Measurements from ENCODE around the gene FCHSD1. TPM values are rescaled to one million over a fixed set of nuclear protein-coding genes. Genes with fewer than 3 reads are reported as not detected.

The FCHSD1 gene
- total RNA-seq = 0.82 TPM

- no peak for FAIRE-seq
- peak; percentile 89 to 99 for DNase-seq (ENCODE audit: low spot score in 2 of 2)
These were observed at the start of gene FCHSD1 for GRCh38 chr5:141650851-141651727. Gene FCHSD1 (minus strand): TSS chr5:141651418. CDS start chr5:141651368, 50 bp downstream.

DNA sequence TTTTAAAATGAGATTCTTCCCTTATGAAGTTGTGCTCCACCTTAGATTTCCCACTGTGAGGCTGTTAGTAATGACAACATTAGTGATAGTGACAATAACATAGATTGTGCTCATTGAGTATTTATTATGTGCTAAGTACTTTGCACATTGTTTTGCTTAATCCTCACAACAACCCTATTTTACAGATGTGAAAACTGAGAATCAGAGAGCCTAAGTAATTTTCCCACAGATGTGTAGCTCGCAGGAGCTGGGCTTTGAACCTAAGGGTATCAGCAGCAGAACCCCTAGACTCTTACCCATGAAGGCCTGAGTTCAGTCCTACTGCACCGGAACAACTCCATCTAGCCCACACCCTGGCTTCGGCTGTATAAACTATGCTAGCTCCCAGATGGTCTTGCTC, 46.4 kb upstream of the FCHSD1 start:
- FAIRE-seq = no peak

GRCh38 chr5:141696431-141696830, 45.2 kb upstream of the FCHSD1 start:
- DNase-seq (ENCODE audit: low spot score in 2 of 2) = no peak
- FAIRE-seq = no peak

More for the DNA sequence above, 46.4 kb upstream of the FCHSD1 start:
- DNase-seq (ENCODE audit: low spot score in 2 of 2) = no peak

DNA sequence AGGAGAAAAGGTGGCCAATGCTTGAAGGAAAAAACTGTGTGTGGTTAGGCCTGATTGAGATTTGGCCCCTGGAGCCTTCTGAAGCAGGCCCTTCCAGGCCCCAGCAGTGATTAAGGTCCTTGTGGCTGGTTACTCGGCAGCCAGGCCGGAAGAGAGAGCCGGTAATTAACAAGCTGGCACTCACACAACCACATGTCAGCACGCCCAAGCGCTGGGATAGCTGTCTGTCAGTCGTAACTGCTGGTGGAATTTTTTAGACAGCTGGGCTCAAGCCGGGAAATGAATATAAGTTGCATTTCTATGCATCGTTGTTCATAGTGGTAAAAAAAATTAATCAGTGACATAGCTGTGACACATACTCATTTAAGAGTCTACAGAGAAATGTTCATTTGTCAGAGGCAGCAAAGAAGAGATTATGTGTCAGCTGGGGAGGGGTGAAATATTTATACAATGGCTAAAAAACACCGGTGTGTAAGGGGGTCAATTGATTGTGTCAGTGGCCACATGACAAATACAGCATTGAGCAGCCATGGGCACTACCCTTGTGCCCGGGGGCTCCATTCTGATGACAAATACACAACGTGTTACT, 44.5 kb upstream of the FCHSD1 start:
- FAIRE-seq = no peak
- no peak for DNase-seq (ENCODE audit: low spot score in 2 of 2)

DNA sequence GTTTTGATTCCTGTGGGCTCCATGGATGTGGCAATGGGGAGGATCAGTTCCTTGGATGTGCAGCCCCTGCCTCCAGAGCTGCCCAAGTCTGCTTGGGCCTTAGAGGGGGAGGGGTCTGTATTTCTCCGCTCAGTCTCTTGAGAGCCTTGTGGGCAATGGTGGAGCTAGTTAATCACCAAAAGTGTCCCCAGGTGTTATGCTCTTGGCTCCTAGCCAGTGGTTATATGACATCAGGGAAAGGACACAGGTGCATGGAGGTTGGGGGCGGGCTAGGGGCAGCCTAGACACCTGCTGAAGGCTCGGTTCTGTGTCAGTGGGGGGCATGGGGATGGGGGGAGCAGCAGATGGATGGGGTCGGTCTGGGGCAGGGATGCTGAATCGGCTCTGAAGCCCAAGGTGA, 43.3 kb upstream of the FCHSD1 start:
- DNase-seq (ENCODE audit: low spot score in 2 of 2) = no peak
- no peak for FAIRE-seq

- DNase-seq (ENCODE audit: low spot score in 2 of 2) (no peak), FAIRE-seq (no peak)
These were observed 41.9 kb upstream of the FCHSD1 start for GRCh38 chr5:141692919-141693725.

DNA sequence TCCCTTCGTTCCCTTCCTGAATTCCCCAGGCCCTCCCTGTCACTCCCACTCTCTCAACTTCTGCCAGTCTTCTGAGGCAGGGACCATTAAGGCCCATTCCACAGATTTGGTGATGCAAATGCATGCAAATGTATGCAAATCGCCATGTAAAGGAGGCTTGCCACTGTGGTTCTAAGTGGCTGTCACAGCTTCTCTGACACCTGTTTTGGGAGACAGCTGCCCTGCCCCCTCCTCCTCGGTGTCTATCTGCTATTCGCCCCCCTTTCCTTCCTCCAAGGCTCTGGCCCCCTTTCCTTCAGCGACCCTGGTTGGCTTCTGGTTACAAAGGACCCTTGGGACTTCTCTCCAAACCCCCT, 41.3 kb upstream of the FCHSD1 start:
- no peak for FAIRE-seq
- DNase-seq (ENCODE audit: low spot score in 2 of 2) = no peak

- no peak for FAIRE-seq
- DNase-seq (ENCODE audit: low spot score in 2 of 2) = peak; percentile 72 to 84
These were observed 40.8 kb upstream of the FCHSD1 start for GRCh38 chr5:141691867-141692532.

DNA sequence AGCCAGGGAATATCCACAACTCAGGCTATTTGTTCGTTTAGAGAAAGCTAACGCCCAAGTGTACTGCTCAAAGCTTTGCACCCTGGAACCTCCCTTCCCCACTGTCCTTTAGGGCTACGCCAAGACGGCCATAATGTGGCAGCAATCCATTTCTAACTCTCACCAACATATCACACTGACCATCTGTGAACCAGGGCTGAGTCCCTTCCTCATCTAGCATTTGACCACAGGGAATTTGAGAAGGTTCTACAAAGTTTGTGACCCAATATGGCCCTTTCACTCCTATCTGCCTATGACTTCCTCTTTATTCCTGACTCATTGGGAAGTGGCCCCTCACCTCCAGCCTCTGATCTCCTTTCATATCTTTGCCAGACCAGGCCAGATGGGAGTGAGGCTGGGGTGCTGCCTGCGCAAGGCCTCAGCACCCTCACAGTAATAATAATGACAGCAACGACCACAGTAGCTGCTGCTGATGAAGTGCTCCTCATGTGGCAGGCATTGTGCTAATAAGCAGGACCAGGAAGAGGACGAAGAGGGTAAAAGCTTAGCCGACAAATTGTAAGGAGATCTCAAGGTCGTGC, 40.2 kb upstream of the FCHSD1 start:
- no peak for DNase-seq (ENCODE audit: low spot score in 2 of 2)
- no peak for FAIRE-seq

DNA sequence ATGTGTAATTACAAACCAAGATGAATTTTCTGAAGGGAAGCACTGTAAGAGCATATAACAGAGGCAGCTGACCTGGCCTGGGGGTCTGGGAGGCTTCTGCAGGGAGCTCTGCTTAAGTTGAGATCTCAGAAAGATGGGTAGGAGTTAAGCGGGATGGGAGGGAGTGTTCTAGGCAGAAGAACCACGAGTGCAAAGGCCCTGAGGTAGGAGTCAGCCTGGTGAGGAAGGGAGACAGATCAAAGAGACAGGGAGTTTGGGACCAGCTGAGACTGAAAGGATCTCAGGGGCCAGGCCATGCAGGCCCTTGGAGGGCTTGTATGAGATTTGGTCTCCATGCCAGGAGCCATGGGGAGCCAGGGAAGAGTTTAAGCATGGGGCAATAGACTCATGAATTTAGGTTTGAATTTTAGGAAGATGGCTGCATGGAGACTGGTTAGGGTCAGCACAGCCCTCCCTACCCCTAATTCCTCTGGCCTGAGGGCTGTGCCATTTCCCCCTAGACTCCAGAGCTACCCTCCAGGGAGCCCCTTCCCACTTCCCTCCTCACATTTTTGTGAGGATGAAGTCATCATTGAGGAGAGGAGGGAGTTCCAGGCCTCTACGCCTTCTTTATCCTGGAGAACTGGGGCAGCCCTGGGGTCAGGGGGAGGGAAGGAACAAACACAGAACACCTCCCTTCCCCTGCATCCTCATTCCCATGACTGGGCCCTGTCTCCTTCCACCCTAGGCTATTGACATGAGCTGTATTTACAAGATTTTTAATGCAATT, 35.6 kb upstream of the FCHSD1 start:
- no peak for FAIRE-seq
- no peak for DNase-seq (ENCODE audit: low spot score in 2 of 2)

DNA sequence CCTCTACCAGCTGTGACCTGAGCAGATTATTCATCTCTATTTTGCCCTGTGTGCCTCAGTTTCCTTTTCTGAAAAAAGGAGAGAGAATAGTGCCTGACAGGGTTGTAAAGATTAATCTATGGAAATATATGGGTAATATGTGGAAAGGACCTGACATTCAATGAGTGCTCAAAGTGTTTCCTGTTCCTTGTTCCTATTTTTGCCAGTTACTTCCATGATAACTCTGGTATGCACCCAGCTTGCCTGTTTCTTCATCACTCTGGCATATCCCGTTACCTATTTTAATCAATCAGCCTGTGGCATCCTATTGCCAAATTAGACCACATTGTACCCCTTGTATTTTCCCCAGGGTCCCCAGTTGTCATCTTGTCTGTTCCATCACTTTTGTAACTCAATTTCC, 34.4 kb upstream of the FCHSD1 start:
- FAIRE-seq = no peak

DNA sequence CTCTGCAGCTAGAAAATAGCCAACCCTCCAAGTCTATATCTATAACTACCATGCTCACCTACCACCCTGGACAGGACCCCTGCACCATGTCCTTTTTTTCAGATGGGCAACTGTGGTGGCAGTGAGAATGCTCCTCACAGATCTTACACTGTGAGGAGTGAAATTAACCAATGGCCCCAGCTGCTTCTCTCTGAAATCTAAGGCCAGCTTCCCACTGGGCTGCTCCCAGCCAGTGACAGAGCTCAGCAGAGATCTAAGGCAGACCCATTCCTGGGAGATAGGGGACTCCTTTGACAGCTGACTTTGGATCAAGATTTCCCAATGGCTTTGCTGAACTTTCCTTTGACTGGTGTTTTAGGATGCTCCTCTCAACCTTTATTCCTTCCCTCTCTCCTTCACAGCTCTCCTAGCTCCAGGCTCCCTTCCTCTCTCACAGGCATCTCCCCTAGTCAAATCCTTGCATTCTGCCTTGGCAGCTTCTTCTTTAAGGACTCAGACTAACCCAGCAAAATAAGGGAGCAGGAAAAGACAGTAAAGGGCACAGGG, 32.5 kb upstream of the FCHSD1 start:
- FAIRE-seq (no peak), DNase-seq (ENCODE audit: low spot score in 2 of 2) (no peak)

More for the DNA sequence above, 34.4 kb upstream of the FCHSD1 start:
- DNase-seq (ENCODE audit: low spot score in 2 of 2) = no peak

DNA sequence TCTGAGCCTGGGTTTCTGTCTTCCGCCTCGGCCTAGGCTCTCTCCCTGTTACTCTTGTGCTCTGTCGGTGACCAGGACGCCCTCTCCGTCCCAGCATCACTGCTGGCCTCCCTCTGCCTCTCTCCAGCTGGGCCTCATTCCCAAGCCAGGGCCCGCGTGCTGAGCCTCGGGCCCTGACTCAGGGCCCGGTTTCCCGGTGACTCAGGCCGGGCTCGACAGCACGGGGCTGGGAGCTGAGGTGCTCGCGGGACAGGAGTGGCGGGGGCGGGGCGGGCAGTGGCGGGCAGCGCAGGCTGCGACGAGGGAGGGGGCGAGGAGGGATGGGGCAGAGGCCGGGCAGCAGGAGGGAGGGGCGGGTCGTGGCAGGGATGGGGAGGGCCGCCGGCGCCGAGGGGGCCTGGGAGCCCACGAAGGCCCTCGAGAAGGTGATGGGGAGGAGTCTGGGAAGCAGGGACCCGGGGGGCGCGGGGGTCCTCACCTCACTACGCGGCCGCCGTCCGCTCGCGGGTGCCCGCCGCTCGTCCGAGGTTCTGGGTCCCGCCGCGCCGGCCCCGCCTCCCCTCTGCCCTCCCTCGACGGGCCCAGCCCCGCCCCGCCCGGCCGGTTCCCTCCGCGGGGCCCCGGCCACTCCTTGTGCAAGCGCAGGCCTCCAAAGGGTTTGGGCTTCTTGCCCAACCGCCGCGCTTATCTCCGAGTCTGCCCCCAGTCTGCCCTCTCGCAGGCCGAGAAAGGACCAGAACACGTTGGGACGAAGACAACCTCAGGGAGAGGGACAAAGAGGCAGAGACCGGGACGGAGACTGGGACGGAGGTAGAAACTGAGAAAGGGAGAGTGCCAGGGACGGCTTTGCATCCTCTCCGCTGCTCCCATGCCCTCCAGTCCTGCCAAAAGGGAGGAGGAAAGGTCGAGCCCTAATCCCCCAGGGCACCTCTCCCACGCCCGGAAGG, 30.8 kb upstream of the FCHSD1 start, which contains the start of gene ARAP3:
Gene ARAP3, minus strand, starts transcription at position 536 of the 947 bp plus-strand sequence. CDS start 1,744 bp downstream, outside the sequence.
- DNase-seq (ENCODE audit: low spot score in 2 of 2) (peak in 1 of 2 donors; percentile 68), FAIRE-seq (no peak)

DNA sequence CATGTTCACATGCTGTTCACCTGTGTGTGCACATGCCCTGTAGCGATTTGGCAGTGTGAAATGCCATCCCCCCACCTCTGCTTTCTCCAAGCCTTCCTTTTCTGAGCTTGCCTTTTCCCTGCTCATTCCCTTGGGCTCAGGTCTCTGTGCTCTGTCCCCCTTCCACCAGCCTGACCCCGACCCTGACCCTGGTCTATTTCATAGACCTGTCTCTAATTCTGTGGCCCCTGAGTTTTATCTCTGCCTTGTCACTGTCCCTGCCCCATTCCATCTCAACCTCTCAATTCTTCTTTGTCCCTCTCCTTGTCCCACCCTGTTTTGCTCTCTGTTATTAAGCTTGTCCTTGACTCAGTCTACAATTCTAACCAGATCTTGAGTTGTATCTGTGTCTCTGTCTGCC, 30.1 kb upstream of the FCHSD1 start:
- DNase-seq (ENCODE audit: low spot score in 2 of 2) (no peak), FAIRE-seq (no peak)

DNA sequence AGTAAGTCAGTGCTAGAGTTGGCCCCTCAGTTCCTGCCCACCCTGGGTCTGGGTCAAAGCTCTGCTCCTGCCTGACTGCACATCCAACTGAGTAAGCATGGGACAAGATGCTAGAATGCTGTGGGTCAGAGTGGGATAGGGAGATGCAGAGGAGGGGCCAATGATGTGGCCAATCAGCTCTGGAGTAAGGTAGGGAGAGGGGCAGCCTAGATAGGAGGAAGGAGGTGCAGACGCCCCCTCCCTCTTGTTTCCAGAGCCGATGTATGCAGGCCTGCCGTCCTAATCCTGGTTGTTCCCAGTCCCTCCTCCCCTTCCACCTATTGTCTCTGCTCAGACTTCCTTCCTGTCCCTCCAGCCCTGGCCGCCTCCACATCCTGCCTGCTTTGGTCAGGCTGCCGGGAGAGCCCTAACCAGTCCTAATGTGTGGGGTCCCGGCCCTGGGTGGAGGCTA, 29.6 kb upstream of the FCHSD1 start:
- no peak for DNase-seq (ENCODE audit: low spot score in 2 of 2)
- FAIRE-seq = no peak

- DNase-seq (ENCODE audit: low spot score in 2 of 2) (no peak), FAIRE-seq (no peak)
These were observed 29.0 kb upstream of the FCHSD1 start for GRCh38 chr5:141680178-141680577.

DNA sequence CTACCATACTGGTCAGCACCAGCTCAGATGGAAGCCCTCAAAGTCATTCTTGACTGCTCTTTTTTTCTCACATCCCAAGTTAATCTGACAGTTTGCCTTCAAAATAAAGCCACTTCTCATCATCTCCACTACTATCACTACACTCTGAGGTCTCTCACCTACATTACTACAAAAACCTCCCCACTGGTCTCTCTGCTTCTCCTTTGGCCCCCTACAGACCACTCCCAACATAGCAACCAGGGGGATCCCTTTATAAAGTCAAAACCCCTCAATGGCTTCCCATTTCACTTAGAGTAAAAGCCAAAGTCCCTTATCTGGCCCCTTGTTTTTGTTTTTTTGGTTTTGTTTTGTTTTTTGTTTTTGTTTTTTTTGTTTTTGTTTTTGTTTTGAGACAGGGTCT, 26.2 kb upstream of the FCHSD1 start:
- no peak for FAIRE-seq
- no peak for DNase-seq (ENCODE audit: low spot score in 2 of 2)

DNA sequence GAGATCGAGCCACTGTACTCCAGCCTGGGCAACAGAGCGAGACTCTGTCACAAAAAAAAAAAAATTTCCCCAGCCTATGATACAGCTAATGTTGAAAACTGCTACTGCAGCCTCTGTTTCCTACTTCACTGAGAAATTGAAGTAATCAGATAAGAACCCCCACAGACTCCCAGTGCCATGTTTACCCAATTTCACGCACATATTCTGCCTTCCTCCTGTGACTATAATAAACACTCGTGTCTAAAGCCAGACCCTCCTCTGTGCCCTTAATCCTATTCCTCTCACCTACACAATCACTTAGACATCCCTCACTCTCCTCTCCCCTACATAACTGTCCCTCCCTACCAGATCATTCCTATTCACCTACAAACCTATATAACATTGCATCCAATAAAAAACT, 24.5 kb upstream of the FCHSD1 start:
- DNase-seq (ENCODE audit: low spot score in 2 of 2) = no peak
- no peak for FAIRE-seq
